Uterus (tissue), 4 donors: Measurements from ENCODE around the gene MAEA. TPM values are rescaled to one million over a fixed set of nuclear protein-coding genes. Genes with fewer than 3 reads are reported as not detected.

ENCODE experiments used
- DNase-seq, 2 donors: peaks; one replicate each; pipeline ENCODE4 v3.0.0-alpha.2; 2019 to 2020
- H3K27ac ChIP-seq, 2 donors: fragments of 200-600 bp; sonication (generic); 1 replicate in 1 of 2; 2 replicates in 1 of 2; pipeline ENCODE4 v1.5.1; 2016 to 2018
- H3K27me3 ChIP-seq, 2 donors: fragments of 200-600 bp; sonication (generic); one replicate each; pipeline ENCODE4 v1.5.1; 2018 to 2019; ENCODE audit warnings: control low read depth in 1 of 2
- H3K36me3 ChIP-seq, 2 donors: fragments of 200-600 bp; sonication (generic); one replicate each; pipeline ENCODE4 v1.5.1; 2019; ENCODE audit warnings: control low read depth in 1 of 2
- H3K4me1 ChIP-seq, 2 donors: fragments of 200-600 bp; sonication (generic); one replicate each; pipeline ENCODE4 v1.5.1; 2018 to 2019; ENCODE audit warnings: control low read depth in 1 of 2
- H3K4me3 ChIP-seq, 2 donors: fragments of 200-600 bp; sonication (generic); 1 replicate in 1 of 2; 2 replicates in 1 of 2; pipeline ENCODE4 v1.5.1; 2018 to 2019; ENCODE audit warnings: mild to moderate bottlenecking in 1 of 2
- H3K9me3 ChIP-seq, 2 donors: fragments of 200-600 bp; sonication (generic); one replicate each; pipeline ENCODE4 v1.5.1; 2019; ENCODE audit warnings: control low read depth in 1 of 2
- CTCF ChIP-seq, 4 experiments: fragments of 200-600 bp in 2 of 4; fragments of 450-650 bp in 2 of 4; sonication (generic) in 2 of 4; IDR thresholded peaks; one replicate each; pipeline ENCODE4 v1.5.1; 2016 to 2019; ENCODE audit warnings: antibody characterized with exemption in 4 of 4, mild to moderate bottlenecking in 2 of 4, moderate library complexity in 1 of 4
- POLR2A ChIP-seq, 2 donors: fragments of 450-650 bp; IDR thresholded peaks; one replicate each; pipeline ENCODE4 v1.6.1; 2016; ENCODE audit warnings: antibody characterized with exemption in 2 of 2, mild to moderate bottlenecking in 1 of 2, moderate library complexity in 1 of 2
- intact Hi-C: fragments of 100-400 bp; cut with DNase I; formaldehyde crosslinking; loops from one replicate; pipeline ENCODE4 v1.15.1; 2023; ENCODE audit warnings: low total_unique reads
- total RNA-seq, 4 donors: library from RNA; depleted of rRNA in 3 of 4; stranded (reverse); fragments of >200 nt in 3 of 4; gene quantifications; one replicate each; pipeline versions ENCODE4 v1.1.0 to v1.2.4, GENCODE V29; 2014 to 2023
- donor health status: DM: yes; HTN: yes; CAD: no.

The MAEA gene
- total RNA-seq, 4 donors from 2014 or later: 32.3 to 70.7 (median 67.8) TPM

DNA sequence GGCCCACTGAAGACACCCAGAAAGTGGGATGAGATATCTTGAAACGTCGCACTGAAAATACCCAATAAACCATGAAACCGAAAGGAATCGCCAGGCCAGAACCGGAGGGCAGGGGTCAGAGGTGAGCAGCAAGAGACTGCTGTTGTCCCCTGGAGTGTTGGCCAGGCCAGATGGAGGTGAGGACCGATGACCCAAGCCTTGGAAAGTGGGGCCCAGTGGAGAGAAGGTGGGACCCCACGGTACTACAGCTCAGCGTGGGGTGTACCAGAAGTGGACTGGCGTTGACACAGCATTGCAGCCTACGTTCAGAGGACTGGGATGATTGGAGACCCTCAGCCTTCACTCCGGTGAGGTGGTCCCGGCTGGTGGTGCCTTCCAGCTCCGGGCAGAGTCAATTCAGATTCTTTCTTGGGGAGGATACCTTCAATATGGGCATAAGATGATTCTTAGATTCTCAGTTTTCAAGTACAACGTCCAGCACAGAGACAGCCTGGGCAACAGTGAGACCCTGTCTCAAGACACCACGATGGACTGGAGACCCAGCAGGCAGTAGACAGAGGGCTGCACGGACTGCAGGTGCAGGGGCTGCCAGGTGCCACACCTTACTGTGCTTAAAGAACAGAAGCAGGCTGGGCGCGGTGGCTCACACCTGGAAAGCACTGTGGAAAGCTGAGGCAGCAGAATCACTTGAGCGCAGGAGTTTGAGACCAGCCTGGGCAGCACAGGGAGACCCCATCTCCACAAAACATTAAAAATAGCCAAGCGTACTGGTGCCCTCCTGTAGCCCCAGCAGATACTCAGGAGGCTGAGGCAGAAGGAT, 23.3 kb downstream of the MAEA start:
- intact Hi-C loops: no loop called here
- Histone ChIP-seq H3K4me1 (peaks cover 10 to 19% of the 10 kb centered on the region in 2 donors), H3K4me3 (no peak overlapping the region), H3K27me3 (no peaks in the 10 kb centered on the region), H3K27ac (no peak overlapping the region), H3K36me3 (no peaks in the 10 kb centered on the region), H3K9me3 (no peaks in the 10 kb centered on the region)
- TF ChIP-seq POLR2A (IDR thresholded peaks at IDR 0.05) (no peak), CTCF (IDR thresholded peaks at IDR 0.05) (no peak)
- no peak for DNase-seq

DNA sequence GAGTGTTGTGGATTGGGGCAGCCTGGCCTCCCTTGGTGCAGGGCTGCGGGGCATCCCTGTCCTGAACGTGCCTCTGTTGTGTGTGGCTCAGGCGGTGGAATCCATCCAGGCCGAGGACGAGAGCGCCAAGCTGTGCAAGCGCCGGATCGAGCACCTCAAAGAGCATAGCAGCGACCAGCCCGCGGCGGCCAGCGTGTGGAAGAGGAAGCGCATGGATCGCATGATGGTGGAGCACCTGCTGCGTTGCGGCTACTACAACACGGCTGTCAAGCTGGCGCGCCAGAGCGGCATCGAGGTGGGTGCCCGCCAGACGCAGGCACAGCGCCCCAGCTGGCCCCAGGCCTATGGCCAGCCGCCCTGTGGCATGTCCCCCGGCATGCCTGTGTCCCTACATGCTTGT, 25.6 kb downstream of the MAEA start:
- H3K4me3 ChIP-seq: no peak overlapping the region
- no peaks in the 10 kb centered on the region for H3K36me3 ChIP-seq
- H3K4me1 ChIP-seq: peaks cover 2 to 3% of the 10 kb centered on the region in 2 donors
- H3K27ac ChIP-seq: no peak overlapping the region
- intact Hi-C loops: no loop called here
- DNase-seq: no peak
- no peaks in the 10 kb centered on the region for H3K9me3 ChIP-seq
- no peaks in the 10 kb centered on the region for H3K27me3 ChIP-seq
- TF ChIP-seq CTCF (IDR thresholded peaks at IDR 0.05): no peak
- TF ChIP-seq POLR2A (IDR thresholded peaks at IDR 0.05): no peak

DNA sequence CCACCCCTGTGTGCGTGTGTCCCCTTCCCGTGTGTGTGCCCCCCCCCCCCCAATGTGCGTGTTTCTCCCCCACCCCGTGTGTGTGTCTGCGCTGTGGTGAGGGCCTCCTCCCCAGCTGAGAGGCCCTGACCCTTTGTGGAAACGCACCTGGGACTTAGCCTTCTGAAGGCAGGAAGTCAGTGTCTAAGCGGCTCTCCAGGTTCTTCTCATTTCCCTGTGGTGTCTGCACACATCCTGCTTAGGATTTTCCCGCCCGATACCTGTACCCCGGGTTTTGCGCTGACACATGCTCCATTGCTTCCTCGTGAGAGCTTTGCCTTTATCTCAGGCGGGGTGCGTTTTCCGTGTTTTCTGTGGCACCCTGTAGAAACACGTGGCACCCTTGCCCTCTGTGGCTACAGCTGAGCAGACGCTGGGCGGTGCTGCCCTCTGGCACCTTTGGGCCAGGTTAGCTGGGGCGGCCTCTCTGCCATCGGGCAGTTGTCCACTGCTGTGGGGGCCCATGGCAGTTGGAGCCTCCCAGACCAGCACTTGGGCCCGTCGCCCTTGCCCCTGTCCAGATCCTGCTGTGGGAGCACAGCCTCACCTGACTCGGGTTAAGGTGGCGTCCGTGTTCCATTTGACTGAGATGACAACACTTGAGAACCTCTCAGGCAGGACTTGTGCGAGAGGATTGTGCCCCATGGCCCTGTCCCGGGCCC, 26.3 kb downstream of the MAEA start:
- Histone ChIP-seq H3K27ac (no peak overlapping the region), H3K27me3 (no peaks in the 10 kb centered on the region), H3K4me1 (no peaks in the 10 kb centered on the region), H3K4me3 (no peak overlapping the region), H3K9me3 (no peaks in the 10 kb centered on the region), H3K36me3 (no peaks in the 10 kb centered on the region)
- TF ChIP-seq CTCF (IDR thresholded peaks at IDR 0.05) (no peak), POLR2A (IDR thresholded peaks at IDR 0.05) (no peak)
- intact Hi-C loops: no loop called here
- no peak for DNase-seq

DNA sequence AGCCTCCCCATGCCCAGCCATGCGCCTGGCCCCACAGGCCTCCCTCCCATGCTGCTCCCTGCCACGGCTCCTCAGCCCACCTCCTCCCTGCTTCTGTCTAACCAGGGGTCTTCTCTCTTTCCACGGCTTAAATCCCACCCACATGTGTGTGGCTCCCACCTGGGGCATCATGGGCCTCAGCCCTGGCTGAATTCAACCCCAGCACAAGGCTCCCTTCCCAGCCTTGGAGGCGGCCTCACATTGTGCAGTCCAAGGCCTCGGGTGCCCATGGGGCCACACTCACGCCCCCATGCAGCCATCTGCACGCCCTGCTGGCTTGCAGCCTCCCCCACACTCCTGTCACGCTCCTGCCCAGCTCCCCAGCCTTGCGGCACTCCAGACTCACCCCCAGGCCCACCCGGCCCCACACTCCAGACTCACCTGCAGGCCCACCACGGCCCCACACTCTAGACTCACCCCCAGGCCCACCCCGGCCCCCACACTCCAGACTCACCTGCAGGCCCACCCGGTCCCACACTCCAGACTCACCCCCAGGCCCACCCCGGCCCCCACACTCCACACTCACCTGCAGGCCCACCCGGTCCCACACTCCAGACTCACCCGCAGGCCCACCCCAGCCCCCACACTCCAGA, 27.0 kb downstream of the MAEA start:
- DNase-seq: no peak
- Histone ChIP-seq H3K9me3 (no peaks in the 10 kb centered on the region), H3K27me3 (no peaks in the 10 kb centered on the region), H3K27ac (no peak overlapping the region), H3K4me3 (no peak overlapping the region), H3K36me3 (no peaks in the 10 kb centered on the region), H3K4me1 (no peaks in the 10 kb centered on the region)
- TF ChIP-seq POLR2A (IDR thresholded peaks at IDR 0.05) (no peak), CTCF (IDR thresholded peaks at IDR 0.05) (no peak)
- intact Hi-C loops: no loop called here
